ENCODE results near the gene ADH7. TPM values are rescaled to one million over a fixed set of nuclear protein-coding genes. Genes with fewer than 3 reads are reported as not detected.

ADH7 gene
- total and polyA plus RNA-seq, 2 of the 8 experiments (the other 6 are each of a cell fraction or from before 2014, with no cell fraction given), result not detected

GRCh38 chr4:99447079-99447478, 11.9 kb upstream of the ADH7 start (continued):
- TF ChIP-seq CHD7 (IDR thresholded peaks at IDR 0.05; ENCODE audit: insufficient replicate concordance, low read length) (no peak), SUZ12 (IDR thresholded peaks at IDR 0.05; ENCODE audit: low read length) (no peak), TAF7 (optimal IDR thresholded peaks at IDR 0.05; ENCODE audit: borderline replicate concordance, low read depth, low read length) (no peak), USF2 (IDR thresholded peaks at IDR 0.05; ENCODE audit: low read length) (no peak), BACH1 (IDR thresholded peaks at IDR 0.05; ENCODE audit: low read length) (peak; percentile 95), MAFK (IDR thresholded peaks at IDR 0.05; ENCODE audit: low read depth, low read length) (peak; percentile 88), EGR1 (IDR thresholded peaks at IDR 0.05; ENCODE audit: borderline replicate concordance, low read depth, low read length) (no peak), ATF2 (IDR thresholded peaks at IDR 0.05; ENCODE audit: low read length) (no peak), BCL11A (IDR thresholded peaks at IDR 0.05; ENCODE audit: low read depth in 2 of 2, low read length in 2 of 2) (no peak)

Data from H1 (cell line).